ENCODE measurements around the gene DNASE1L3.

DNASE1L3 gene

GRCh38 chr3:58210761-58211460 is at the start of gene DNASE1L3:
Gene DNASE1L3, minus strand, starts transcription at chr3:58210972. Its CDS starts 66 bp downstream, at chr3:58210906.
- no peak within 1 kb of the TSS for H3K4me3 ChIP-seq (ENCODE audit: low read depth, low read length)
- POLR2A ChIA-PET = no interaction called here
- CTCF ChIA-PET = interaction anchor here (0.7 to 13.8 kb wide), 5 partner anchors 11 to 95 kb away, joined by 3 to 196 read pairs (median 7); partner anchors contain the start of genes HTD2 and RPP14
- no peak for DNase-seq (ENCODE audit: low read depth, low spot score)
- no peak for TF ChIP-seq CTCF (IDR thresholded peaks at IDR 0.05; ENCODE audit: insufficient read depth, low read length, missing control alignments)

- no peak overlapping the region for H3K4me3 ChIP-seq (ENCODE audit: low read depth, low read length)
- ChIA-PET POLR2A (interaction anchor here (0.6 to 1.4 kb wide), 3 partner anchors 12 to 74 kb away, joined by 5 read pairs; partner anchors contain the start of gene ABHD6), CTCF (interaction anchor here (1.0 to 1.5 kb wide), 4 partner anchors 9 to 83 kb away, joined by 3 to 4 read pairs (median 4); partner anchors contain the start of genes HTD2 and RPP14)
- DNase-seq (ENCODE audit: low read depth, low spot score) = peak; percentile 38
- TF ChIP-seq CTCF (IDR thresholded peaks at IDR 0.05; ENCODE audit: insufficient read depth, low read length, missing control alignments) = no peak
Observed at GRCh38 chr3:58260261-58260731, 49.5 kb upstream of the DNASE1L3 start.

GRCh38 chr3:58258392-58259055 is 47.8 kb upstream of the DNASE1L3 start:
- no peak for DNase-seq (ENCODE audit: low read depth, low spot score)
- TF ChIP-seq CTCF (IDR thresholded peaks at IDR 0.05; ENCODE audit: insufficient read depth, low read length, missing control alignments) = no peak
- ChIA-PET POLR2A (no interaction called here), CTCF (interaction anchor here (0.8 to 1.4 kb wide), 2 partner anchors 8 to 81 kb away, joined by 3 to 4 read pairs; no protein-coding TSS in a partner anchor)
- no peak overlapping the region for H3K4me3 ChIP-seq (ENCODE audit: low read depth, low read length)

GRCh38 chr3:58256511-58256910 is 45.7 kb upstream of the DNASE1L3 start:
- no peak for DNase-seq (ENCODE audit: low read depth, low spot score)
- POLR2A ChIA-PET = no interaction called here
- H3K4me3 ChIP-seq (ENCODE audit: low read depth, low read length) = no peak overlapping the region
- no peak for TF ChIP-seq CTCF (IDR thresholded peaks at IDR 0.05; ENCODE audit: insufficient read depth, low read length, missing control alignments)
- CTCF ChIA-PET = no interaction called here

GRCh38 chr3:58256061-58256460 is 45.3 kb upstream of the DNASE1L3 start:
- ChIA-PET POLR2A (no interaction called here), CTCF (no interaction called here)
- DNase-seq (ENCODE audit: low read depth, low spot score) = no peak
- H3K4me3 ChIP-seq (ENCODE audit: low read depth, low read length) = no peak overlapping the region
- TF ChIP-seq CTCF (IDR thresholded peaks at IDR 0.05; ENCODE audit: insufficient read depth, low read length, missing control alignments) = no peak

GRCh38 chr3:58254144-58254543 is 43.4 kb upstream of the DNASE1L3 start:
- no peak overlapping the region for H3K4me3 ChIP-seq (ENCODE audit: low read depth, low read length)
- no peak for TF ChIP-seq CTCF (IDR thresholded peaks at IDR 0.05; ENCODE audit: insufficient read depth, low read length, missing control alignments)
- ChIA-PET POLR2A (no interaction called here), CTCF (interaction anchor here (0.9 to 1.4 kb wide), 2 partner anchors 66 to 67 kb away, joined by 3 to 4 read pairs; no protein-coding TSS in a partner anchor)
- no peak for DNase-seq (ENCODE audit: low read depth, low spot score)

Measured in AG04449 (cell line).